ENCODE measurements around the gene IRF9. TPM values are rescaled to one million over a fixed set of nuclear protein-coding genes. Genes with fewer than 3 reads are reported as not detected.

The IRF9 gene
- total RNA-seq, 2 donors from 2014 or later: 12.5 to 21.5 TPM

DNA sequence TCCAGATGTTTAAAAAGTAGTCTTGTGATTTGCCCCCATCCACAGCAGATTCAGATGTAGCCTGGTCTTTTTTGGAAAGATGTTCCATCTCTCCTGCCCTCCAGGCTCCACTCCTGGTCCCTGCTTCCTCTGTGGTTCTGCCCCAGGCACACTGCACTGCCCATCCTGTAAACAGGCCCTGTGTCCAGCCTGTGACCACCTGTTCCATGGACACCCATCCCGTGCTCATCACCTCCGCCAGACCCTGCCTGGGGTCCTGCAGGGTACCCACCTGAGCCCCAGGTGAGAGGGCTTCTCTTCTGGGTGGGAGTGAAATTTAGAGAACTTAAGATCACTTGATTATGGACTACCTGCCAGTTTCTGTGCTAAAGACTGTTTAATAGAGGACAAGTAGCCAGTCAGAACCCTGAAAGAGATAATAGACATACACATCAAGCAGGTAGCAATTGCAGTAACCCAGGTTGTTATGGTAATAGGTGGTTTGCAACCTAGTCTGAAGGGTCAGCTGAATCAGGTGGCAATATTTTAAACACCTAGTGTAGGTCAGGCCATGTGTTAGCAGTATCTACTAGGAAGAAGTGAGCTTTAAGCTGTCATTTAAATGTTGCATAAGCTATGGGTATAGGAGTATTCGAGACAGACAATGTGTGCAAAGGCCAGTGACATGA, 11.6 kb upstream of the IRF9 start:
- Histone ChIP-seq H3K27ac (no peak overlapping the region), H3K27me3 (no peaks in the 10 kb centered on the region), H3K36me3 (replicated peaks in 1 of 2; ENCODE audit: insufficient read depth in 1 of 2, low read depth in 2 of 2) (peaks cover 0 to 16% of the 10 kb centered on the region in 2 donors), H3K9me3 (no peaks in the 10 kb centered on the region), H3K4me3 (no peak overlapping the region), H3K4me1 (peaks cover 36% of the 10 kb centered on the region)
- WGBS, 2 donors: 93 to 94% methylated on average over 3 of the region's 3 CpGs
- TF ChIP-seq CTCF (IDR thresholded peaks at IDR 0.05): no peak
- no peak for TF ChIP-seq POLR2A (IDR thresholded peaks at IDR 0.05)
- DNase-seq (no peak), ATAC-seq (no peak)
- intact Hi-C loops (cut with DNase I): no loop called here

GRCh38 chr14:24150061-24150460, 11.0 kb upstream of the IRF9 start:
- Histone ChIP-seq H3K4me3 (no peak overlapping the region), H3K9me3 (no peaks in the 10 kb centered on the region), H3K27ac (no peak overlapping the region), H3K36me3 (replicated peaks in 1 of 2; ENCODE audit: insufficient read depth in 1 of 2, low read depth in 2 of 2) (peaks cover 0 to 18% of the 10 kb centered on the region in 2 donors), H3K4me1 (peaks cover 30% of the 10 kb centered on the region), H3K27me3 (no peaks in the 10 kb centered on the region)
- DNase-seq (no peak), ATAC-seq (no peak)
- 81 to 87% methylated on average over 8 to 9 of the region's 9 CpGs for WGBS, 2 donors
- intact Hi-C loops (cut with DNase I): no loop called here
- no peak for TF ChIP-seq CTCF (IDR thresholded peaks at IDR 0.05)
- TF ChIP-seq POLR2A (IDR thresholded peaks at IDR 0.05): no peak

DNA sequence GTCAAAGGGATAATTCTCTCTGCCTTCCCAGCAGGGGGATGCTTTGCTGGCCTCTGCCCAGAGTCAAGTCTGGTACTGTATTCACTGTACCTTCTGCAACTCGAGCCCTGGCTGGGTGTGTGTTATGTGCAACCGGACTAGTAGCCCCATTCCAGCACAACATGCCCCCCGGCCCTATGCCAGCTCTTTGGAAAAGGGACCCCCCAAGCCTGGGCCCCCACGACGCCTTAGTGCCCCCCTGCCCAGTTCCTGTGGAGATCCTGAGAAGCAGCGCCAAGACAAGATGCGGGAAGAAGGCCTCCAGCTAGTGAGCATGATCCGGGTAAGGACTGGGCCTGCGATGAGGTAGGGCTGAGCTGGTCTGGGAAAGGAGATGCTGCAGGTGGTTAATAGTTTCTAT, 10.5 kb upstream of the IRF9 start:
- no peak for TF ChIP-seq CTCF (IDR thresholded peaks at IDR 0.05)
- no peak for TF ChIP-seq POLR2A (IDR thresholded peaks at IDR 0.05)
- ATAC-seq (no peak), DNase-seq (no peak)
- H3K36me3 ChIP-seq (replicated peaks in 1 of 2; ENCODE audit: insufficient read depth in 1 of 2, low read depth in 2 of 2): peaks cover 0 to 22% of the 10 kb centered on the region in 2 donors
- no peaks in the 10 kb centered on the region for H3K27me3 ChIP-seq
- no peak overlapping the region for H3K27ac ChIP-seq
- intact Hi-C loops (cut with DNase I): no loop called here
- 83 to 91% methylated on average over 8 to 9 of the region's 9 CpGs for WGBS, 2 donors
- H3K4me1 ChIP-seq: peaks cover 25% of the 10 kb centered on the region
- no peak overlapping the region for H3K4me3 ChIP-seq
- no peaks in the 10 kb centered on the region for H3K9me3 ChIP-seq

GRCh38 chr14:24150993-24151392, 10.1 kb upstream of the IRF9 start:
- TF ChIP-seq CTCF (IDR thresholded peaks at IDR 0.05): no peak
- TF ChIP-seq POLR2A (IDR thresholded peaks at IDR 0.05): no peak
- Histone ChIP-seq H3K27ac (no peak overlapping the region), H3K36me3 (replicated peaks in 1 of 2; ENCODE audit: insufficient read depth in 1 of 2, low read depth in 2 of 2) (peaks cover 0 to 24% of the 10 kb centered on the region in 2 donors), H3K27me3 (no peaks in the 10 kb centered on the region), H3K9me3 (no peaks in the 10 kb centered on the region), H3K4me1 (peaks cover 21% of the 10 kb centered on the region), H3K4me3 (no peak overlapping the region)
- DNase-seq: no peak
- intact Hi-C loops (cut with DNase I): no loop called here
- 74 to 80% methylated on average over 6 to 7 of the region's 9 CpGs for WGBS, 2 donors
- no peak for ATAC-seq
